DMS153 treated with DMSO at 0.1 percent for 48 hours (cell line): ENCODE measurements around the gene KMO.

Experiments used
- DNase-seq: peaks from one replicate; lab custom pipeline; 2025; ENCODE audit not compliant: unreplicated experiment; lab: John Stamatoyannopoulos, UW

The KMO gene

DNA sequence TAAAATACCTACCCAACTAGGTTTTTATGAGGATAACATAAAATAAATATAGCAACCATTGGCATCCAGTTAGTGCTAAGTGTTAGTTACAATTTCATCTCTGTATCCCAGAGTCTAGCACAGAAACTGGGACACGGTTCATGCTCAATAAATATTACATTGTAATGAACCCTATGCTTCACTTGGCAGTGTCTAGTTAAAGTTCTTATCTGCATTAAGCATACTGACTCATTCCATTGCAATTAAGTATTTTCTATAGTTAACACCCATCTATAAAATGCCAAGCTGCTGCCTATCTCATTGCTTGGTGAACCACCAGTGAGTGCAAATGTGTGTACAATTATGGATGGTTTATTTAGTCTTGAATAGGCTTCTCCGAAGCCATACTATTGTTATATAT, 92.8 kb downstream of the KMO start:
- DNase-seq = no peak

DNA sequence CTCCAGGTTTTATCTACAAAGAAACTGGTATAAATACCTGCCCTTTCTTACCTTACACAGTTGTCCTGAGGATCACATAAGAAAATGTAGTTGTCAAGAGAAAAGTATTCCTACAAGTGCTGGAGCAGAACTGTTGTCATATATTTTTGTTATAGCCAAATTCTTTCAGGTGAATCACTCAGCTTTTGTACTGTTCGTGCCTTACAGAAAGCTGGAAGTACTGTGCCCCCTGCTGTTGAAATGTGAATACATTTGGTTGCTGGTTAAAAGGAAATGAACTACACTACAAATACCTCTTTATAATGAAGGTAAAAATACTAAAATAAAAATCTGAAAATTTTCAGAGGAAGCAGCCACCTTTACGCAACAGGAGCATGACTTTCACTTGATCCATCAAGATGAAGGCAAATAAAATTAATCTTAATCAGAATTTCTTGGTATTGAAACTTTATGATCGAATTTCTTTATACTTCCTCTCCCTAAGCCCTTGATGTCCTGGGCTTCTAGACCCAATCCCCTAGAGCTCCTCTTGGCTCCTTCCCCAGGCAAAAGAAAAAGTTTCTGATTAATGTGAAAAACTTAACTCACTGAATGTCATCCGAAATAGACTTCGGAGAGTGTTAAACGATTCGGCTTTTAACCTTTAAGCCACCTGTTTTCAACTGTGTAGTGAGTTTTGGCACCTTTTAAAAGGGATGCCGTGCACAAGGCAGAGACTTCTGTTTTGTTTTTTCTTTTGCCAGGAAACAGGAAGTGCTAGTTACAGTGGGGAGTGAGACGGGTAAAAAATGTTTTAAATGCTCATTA, 95.5 kb downstream of the KMO start:
- peak; percentile 78 for DNase-seq

DNA sequence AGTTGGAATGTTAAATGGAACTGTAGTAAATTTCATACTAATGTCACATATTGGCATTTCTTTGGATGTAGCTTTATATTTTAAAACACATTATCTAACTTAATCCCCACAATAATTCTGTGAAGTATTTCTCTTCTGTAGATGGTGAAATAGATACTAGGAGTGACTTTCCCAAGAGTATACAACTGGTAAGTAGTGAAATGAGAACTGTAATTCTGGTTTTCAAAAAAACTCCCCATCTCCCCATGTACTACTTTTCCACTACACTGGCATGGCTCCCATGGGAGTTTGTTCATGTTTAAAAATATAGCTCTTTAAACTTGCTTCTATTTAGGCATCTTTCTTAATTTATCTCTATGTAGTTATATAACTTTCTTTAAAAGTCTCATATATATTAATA, 97.8 kb downstream of the KMO start:
- no peak for DNase-seq

DNA sequence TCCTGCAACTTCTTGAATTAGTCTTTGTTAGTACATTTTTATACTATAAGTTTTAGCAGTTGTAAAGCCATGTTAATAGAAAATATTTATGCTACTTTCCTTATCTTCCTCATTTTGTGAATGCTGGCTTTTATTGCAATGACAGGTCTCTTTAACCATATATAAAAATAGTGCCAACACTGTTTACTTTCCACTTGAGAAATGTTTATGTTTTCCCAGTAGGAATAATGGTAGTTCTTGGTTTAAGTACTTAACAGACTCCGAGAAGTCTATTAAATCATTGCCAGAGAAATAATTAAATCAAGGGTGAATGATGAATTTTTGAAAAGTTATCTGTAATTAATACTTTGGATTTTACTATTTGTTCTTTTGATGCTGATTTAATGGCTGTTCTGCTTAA, 98.3 kb downstream of the KMO start:
- DNase-seq = no peak

DNA sequence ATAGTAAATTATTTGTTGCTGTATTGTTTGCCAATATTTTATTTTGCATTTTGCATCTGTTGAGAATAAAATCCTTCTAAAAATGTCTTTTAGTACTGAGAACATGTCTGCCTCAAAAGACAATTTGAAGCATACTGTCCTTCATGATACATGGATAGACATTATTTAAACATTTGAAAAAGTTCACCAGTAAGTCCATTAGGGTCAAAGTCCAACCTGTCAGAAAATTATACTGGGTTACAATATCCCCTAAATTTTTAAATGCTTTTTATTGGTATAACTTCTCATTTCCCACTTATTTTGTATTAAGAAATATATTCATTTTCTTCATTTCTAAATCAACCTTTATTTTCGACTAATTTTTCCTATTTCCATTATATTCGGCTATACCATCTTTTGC, 98.7 kb downstream of the KMO start:
- no peak for DNase-seq

DNA sequence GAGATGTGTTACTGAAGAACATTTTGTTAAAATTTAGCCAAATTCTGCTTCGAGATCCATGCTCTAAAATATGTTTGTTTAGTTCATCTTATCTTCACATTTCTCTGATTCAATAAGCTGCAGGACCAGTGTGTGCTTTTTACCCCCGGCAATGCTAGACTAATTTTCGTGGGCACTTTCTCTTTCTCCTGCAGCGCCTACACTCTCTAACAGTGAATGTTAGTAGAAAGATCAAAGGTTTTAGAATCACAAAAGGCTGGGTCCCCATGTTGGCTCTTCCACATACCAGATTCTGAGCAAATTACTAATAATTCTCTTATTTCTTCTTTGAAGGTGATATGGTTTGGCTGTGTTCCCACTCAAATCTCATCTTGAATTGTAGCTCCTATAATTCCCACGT, 99.5 kb downstream of the KMO start:
- DNase-seq = no peak

DNA sequence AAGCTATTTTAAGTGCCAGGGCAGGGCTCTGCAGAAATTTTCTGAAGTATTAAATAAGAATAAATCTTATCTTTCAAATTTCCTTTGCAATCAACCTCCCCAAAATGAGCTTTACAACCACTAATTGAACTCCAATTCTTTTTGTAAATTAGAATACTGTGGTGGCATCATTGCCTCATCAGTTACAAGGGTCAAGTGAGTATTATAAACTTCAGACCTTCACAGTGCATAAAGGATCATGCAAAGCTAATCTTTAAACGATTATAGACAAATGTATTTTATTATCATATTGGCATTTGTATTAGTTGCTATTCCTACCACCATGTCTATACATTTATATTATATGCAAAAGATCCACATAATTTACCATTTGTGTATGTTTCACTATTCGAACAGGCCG, 100.8 kb downstream of the KMO start:
- no peak for DNase-seq

DNA sequence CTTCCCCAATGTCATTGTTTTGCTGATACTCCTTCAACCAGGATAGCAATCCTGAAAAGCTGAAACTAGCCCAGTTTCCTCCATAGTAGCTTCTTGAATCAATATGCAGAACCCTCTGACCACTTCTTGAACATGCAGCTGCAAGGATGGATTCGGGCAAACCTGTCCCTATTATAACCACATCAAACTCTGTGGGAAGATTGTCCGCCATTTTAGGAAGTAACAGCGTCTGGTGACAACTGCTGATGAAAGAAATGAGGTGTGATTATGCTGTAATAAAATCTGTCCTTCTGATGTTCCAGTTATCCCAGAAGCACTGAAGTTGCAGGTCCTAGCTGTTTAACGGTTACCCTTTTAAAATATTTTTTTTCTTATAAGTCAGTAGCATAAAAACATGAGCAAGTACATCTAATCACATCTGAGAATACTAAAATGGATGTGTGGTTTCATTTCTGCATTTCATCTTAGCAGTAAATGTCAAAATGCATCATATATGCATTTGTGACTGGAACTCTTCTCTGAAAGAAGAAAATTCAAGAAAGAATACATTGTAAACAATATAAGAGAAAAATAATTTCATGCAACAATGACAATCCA, 103.5 kb downstream of the KMO start:
- no peak for DNase-seq

DNA sequence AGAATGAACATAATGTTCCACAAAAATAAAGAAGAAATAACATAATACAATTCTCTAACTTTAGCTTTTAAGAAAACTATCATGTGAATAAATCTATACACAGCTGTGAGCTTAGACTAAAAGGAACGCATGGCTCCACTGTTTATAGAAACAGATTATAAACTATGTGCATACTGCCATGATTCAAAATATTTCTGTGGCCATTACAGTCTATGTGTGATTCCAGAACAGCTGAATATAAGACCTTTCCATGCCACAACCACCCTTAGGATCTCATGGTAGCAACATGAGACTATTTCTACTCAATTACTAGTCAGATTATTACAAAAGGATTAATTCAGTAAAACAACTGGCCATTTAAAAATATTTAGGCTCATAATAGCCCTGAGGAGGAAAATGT, 104.1 kb downstream of the KMO start:
- DNase-seq = no peak

DNA sequence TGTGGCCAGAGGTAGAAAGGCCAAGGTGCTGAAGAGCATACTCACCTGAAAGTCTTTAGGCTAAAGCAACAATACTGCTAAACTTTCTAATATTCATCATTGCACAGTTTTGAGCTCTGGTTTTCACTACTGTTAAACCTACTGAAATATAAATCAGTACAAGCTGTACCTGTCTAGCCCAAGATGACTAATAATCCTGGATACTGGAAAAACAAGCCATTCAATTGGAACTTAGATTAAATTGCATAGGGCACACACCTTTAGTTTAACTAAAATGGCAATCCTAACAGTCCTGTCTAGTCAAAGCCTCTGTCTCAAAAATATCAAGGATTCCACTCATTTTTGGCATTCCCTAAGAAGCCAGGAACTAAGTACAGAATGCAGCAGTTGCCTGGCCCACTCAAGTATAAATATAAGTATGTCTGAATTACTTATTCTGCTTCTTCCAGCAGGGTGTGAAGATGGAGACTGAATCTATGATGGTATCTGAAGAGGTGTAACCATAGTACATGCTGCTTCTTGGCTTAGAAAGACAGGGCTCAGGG, 104.9 kb downstream of the KMO start:
- no peak for DNase-seq

DNA sequence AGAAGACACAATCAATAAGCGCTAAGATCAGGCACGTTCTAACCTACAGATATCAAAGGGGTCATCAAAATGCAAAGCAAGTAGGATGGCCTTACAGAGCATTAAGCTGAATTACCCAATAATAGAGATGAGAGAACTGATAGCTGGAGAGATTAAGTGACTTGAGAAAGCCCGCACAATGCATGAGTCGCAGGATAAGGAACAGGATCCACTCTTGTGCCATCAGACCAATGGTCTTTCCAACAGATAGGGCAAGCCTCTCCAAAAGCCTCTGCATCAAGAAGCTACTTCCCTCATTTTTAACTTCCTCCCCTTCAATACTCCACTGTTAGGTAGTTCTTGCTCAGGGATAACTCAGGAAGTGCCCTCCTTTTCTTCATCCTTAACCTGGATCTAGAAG, 105.4 kb downstream of the KMO start:
- DNase-seq = no peak

DNA sequence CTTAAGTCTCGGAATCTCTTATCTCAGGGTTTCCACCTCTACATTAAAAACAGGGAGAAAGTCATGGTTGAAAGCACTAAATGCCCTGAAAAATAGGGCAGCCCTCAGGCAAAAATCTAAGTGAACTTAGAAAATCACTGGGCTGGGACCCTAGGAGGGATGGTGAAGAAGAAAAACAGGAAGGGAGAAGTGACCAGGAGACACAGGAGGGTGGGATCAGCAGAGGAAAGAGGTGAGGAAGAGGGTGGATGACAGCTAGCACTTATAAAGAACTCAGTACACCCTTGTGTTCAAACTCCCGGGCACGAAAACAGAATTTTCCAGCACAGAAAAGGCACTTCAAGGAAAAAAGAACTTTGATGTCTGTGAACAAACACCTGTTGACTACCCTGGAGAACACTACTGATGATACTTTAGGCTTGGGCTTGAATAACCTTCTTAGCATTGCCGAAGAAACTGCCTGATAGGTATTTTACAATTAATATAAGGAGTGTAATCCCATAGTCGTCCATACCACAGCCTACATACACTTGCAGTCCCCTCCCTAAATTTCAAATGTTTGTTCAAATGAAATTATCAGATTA, 106.0 kb downstream of the KMO start:
- DNase-seq = no peak

DNA sequence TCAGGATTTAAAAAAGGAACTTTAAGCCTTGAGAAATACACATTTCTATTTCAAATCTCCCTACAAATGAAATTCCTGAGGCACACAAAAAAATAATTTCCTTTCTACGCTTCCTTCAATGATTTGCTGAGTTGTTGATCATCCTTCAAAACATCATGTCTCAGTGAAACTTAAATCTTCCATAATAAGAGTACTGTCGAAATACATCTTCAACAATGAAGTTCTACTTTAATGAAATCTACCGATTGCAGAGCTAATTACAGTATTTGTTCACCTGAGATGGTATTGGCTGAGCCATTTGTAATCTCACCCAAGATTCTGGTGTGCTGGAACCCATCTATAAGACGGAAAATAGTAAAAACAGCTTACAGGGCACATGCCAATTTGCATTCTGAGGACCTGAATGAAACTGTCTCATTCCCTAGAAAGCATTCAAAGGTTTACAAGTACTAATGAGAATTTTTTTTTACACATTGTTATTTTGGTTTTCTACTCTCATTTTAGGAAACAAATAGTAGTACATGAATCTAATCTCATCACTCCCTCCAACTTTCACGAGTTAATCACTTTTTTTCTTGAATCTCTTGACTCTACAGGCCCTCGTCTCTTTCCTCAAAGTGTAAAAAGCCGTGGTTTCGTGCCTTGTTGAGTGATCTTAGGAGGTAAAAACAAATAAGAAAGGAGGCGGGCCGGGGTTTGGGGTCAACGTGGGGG, 106.9 kb downstream of the KMO start:
- no peak for DNase-seq

DNA sequence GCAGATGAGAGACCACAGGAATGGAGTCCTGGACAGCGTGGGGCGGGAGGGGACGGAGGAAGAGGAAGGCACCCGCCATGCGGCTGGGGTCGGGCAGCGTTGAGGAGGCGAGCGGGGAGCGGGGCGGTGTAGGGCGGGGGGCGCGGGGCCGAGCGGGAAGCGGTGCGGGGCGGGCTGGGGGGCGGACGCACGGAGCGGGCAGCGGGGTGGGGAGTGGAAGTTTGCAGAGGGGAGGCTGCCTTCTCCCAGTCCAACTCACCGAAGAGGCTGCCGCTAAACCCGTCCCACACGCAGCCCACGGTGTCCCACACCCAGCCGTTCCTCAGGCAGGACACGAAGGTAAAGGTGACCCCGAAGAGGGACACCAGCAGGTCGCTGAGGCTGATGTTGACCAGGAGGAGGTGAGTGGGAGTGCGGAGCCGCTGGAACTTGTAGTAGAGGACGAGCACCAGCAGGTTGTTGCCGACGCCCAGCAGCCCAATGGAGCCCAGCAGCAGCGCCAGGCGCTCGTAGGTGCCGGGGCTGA, 107.5 kb downstream of the KMO start:
- peak; percentile 70 for DNase-seq

DNA sequence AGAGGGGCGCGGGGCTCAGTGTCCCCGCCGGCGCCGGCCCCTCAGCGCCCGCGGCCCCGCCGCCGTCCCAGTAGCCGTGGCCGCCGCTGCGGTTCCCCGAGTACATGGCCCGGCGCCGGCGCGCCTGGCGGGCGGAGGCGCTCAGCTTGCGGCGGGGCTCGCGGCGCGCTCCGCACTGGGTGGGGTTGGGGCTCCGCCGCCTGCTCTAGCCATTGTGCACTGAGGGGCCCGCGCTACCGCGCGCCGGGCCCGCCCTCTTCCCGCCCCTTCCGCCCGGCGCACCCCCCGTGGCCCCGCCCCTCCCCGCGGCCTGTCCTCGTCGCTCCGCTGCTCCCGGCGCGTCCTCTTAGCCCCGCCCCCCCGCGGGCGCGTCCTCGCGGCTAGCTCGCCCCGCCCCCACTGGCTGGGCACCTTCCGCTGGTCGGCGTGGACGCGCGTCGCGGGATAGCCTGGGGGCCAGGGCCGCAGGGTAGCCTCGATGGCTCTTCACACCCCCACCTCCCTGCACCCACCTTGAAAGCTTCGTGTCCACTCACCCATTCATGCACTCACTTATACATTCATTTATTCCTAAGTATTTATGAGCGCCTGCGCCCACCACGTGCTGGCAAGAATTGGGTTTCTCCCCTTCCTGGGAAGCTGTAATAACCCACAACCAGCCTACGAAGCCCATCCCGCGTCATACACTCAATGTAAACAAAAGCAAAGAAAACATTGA, 108.1 kb downstream of the KMO start, which contains the start of the genes CHML and OPN3:
TSS of gene CHML (minus strand) at position 221 of the 718 bp plus-strand sequence. CDS start 4,603 bp downstream, outside the sequence.
TSS of gene OPN3 (minus strand) at position 221 of the 718 bp plus-strand sequence. CDS start at position 106, 115 bp downstream.
- peak; percentile 90 for DNase-seq

DNA sequence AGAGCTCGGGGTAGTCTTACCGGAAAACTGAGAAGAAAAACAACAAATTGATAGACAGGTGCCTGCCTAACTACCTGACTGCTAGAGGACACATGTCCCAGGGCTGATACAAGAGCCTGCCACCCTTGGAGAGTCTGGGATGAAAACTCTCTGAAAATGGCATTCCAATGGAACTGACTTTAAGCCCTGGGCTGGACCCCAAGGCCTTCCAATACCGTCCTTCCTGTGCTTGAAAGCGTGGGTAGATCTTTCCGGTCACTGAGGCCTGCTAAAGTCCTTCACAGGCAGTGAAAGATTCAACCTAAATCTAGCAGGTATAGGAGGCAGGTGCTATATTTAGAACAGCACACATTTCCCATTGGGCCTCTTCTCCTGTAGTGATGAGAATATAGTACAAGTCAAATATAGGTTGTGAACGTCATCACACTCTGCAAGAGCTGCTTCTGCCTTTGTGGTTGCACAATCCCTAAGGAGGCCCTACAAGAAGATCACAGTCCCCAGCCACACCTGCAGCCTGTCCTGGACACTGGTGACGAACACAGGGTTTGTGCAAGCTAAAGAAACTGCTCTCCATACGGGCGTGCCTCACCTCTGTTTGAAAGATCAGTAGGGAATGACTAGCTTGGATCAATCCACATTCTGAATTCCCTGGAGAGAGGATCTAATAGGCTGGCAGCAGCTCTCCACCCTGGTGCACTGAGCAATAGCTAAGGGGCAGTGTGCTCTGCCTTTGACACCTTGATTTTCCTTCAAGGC, 108.9 kb downstream of the KMO start:
- DNase-seq = peak; percentile 57

DNA sequence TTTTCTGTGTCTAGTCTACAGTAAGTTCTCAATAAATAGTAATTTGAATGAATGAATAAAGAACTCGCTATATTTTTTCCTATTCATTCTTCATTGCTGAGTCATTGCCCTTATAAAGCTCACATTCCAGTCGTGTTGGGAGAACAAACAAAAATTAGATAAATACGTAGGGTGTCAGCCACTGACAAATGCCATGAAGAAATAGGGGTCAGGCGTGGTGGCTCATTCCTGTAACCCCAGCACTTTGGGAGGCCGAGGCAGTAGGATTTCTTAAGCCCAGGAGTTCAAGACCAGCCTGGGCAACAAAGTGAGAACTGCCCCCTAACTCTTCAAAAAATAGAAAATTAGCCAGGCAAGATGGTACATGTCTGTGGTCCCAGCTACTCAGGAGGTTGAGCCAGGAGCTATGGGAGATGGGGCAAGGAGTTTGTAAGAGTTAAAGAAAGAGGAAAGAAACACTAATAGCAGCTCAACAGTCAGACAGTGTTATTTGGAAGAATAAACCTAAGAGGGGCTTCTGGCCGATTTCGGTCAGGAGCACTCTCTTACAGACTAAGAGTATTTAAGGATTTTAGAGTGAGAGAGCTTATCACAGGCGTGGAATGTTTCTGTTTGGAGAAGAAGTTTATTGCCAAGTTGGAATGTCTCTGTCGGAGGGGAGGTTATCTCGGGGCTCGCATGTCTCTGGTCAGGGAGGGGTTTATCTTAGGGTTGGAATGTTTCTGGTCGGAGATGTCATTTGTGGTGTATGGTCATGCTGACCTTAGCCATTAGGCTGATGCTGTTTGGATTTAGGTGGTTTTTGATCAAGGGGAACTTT, 109.8 kb downstream of the KMO start:
- no peak for DNase-seq

DNA sequence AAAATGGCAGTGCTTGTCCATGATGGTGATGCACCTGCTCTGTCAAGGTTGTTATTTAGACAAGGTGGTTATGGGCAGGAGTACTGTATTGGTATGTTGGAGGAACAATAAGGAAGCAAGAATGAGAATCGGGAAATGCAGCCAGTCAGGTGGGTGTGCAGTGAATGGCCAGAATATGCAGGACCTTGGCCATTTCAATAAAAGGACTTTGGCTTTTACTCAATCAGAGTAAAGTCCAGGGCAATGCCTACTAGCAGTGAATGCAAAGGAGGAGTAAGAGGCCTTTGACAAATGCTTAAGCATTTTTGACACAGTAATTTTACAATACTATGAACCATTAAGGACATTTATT, 110.4 kb downstream of the KMO start:
- no peak for DNase-seq

DNA sequence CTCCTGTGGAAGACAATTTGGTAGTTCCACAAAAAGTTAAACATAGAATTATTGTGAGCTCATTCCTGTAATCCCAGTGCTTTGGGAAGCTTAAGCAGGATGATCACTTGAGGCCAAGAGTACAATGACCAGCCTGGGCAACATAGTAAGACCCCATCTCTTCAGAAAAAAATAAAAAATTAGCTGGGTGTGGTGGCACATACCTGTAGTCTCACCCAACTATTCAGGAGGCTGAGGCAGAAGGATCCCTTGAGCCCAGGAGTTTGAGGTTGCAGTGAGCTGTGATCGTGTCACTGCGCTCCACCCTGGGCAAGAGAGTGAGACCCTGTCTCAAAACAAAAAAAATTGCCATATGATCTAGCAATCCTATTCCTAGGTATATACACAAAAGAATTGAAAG, 112.1 kb downstream of the KMO start:
- DNase-seq = no peak
